HEK293T (cell line): Measurements from ENCODE around the gene PSME2.
"Not testable (repeated sequence)": the region's sequence is repeated elsewhere in the genome, so short reads cannot be mapped to it uniquely, and the experiment has no call there.

Experiments used
- CTCF ChIA-PET: fragments of 350-600 bp; formaldehyde crosslinking; extraction: SDS; loops from one replicate; lab custom pipeline; 2021; ENCODE audit warnings: antibody characterized with exemption, inconsistent platforms; lab: Yijun Ruan, JAX
- POLR2A ChIA-PET: fragments of 350-600 bp; formaldehyde crosslinking; extraction: SDS; loops from one replicate; lab custom pipeline; 2020; ENCODE audit warnings: antibody characterized with exemption, inconsistent platforms; lab: Yijun Ruan, JAX
- DNase-seq: peaks from one replicate; pipeline ENCODE4 v3.0.0; 2012; ENCODE audit warnings: mixed read lengths; ENCODE audit errors: extremely low spot score
- ARNT ChIP-seq: fragments of 450-650 bp; IDR thresholded peaks from 2 replicates; pipeline ENCODE4 v1.6.1; 2017; ENCODE audit warnings: mild to moderate bottlenecking
- BHLHE40 ChIP-seq: fragments of 450-650 bp; IDR thresholded peaks from 2 replicates; pipeline ENCODE4 v1.6.1; 2016; ENCODE audit warnings: mild to moderate bottlenecking, moderate library complexity, borderline replicate concordance
- CTBP1 ChIP-seq: fragments of 450-650 bp; IDR thresholded peaks from 2 replicates; pipeline ENCODE4 v1.6.1; 2016; ENCODE audit warnings: borderline replicate concordance
- ELF4 ChIP-seq: fragments of 450-650 bp; IDR thresholded peaks from 2 replicates; pipeline ENCODE4 v1.6.1; 2017; ENCODE audit warnings: antibody characterized with exemption
- FOXA1 ChIP-seq: fragments of 450-650 bp; IDR thresholded peaks from 2 replicates; pipeline ENCODE4 v1.6.1; 2016; ENCODE audit warnings: mild to moderate bottlenecking
- FOXK2 ChIP-seq: fragments of 450-650 bp; IDR thresholded peaks from 2 replicates; pipeline ENCODE4 v1.6.1; 2016; ENCODE audit warnings: mild to moderate bottlenecking
- FOXM1 ChIP-seq: fragments of 450-650 bp; IDR thresholded peaks from 2 replicates; pipeline ENCODE4 v1.6.1; 2017; ENCODE audit warnings: mild to moderate bottlenecking, borderline replicate concordance
- HDGF ChIP-seq: fragments of 450-650 bp; IDR thresholded peaks from 2 replicates; pipeline ENCODE4 v1.6.1; 2017; ENCODE audit warnings: antibody characterized with exemption, borderline replicate concordance
- L3MBTL2 ChIP-seq: fragments of 450-650 bp; conservative IDR thresholded peaks from 2 replicates; pipeline ENCODE4 v1.6.1; 2016; ENCODE audit warnings: mild to moderate bottlenecking
- LEF1 ChIP-seq: fragments of 450-650 bp; IDR thresholded peaks from 2 replicates; pipeline ENCODE4 v1.6.1; 2017; ENCODE audit warnings: mild to moderate bottlenecking, borderline replicate concordance
- NFRKB ChIP-seq: fragments of 450-650 bp; IDR thresholded peaks from 2 replicates; pipeline ENCODE4 v1.6.1; 2016; ENCODE audit warnings: mild to moderate bottlenecking, moderate library complexity
- PKNOX1 ChIP-seq: fragments of 450-650 bp; IDR thresholded peaks from 2 replicates; pipeline ENCODE4 v1.6.1; 2016
- SP1 ChIP-seq: fragments of 450-650 bp; IDR thresholded peaks from 2 replicates; pipeline ENCODE4 v1.6.1; 2017
- SUZ12 ChIP-seq: fragments of 450-650 bp; IDR thresholded peaks from 2 replicates; pipeline ENCODE4 v1.6.1; 2016; ENCODE audit warnings: mild to moderate bottlenecking
- ZNF384 ChIP-seq: fragments of 450-650 bp; IDR thresholded peaks from 2 replicates; pipeline ENCODE4 v1.6.1; 2016

PSME2 gene

GRCh38 chr14:24110523-24110922 is 35.9 kb downstream of the PSME2 start:
- POLR2A ChIA-PET, result interaction anchor here (1.3 to 9.8 kb wide), 4 partner anchors 16 to 50 kb away, joined by 3 to 162 read pairs (median 9); partner anchors contain the start of genes EMC9, PCK2 and PSME1

GRCh38 chr14:24110060-24110459 is 36.4 kb downstream of the PSME2 start:
- DNase-seq, result no peak
- ChIA-PET POLR2A (interaction anchor here (1.3 to 9.8 kb wide), 4 partner anchors 15 to 50 kb away, joined by 3 to 162 read pairs (median 9); partner anchors contain the start of genes EMC9, PCK2 and PSME1), CTCF (interaction anchor here (0.6 to 8.1 kb wide), 8 partner anchors 9 to 1051 kb away, joined by 3 to 114 read pairs (median 4); partner anchors contain the start of gene PCK2)
- no peak for TF ChIP-seq LEF1
- TF ChIP-seq NFRKB, result no peak
- no peak for TF ChIP-seq ARNT
- no peak for TF ChIP-seq ELF4
- TF ChIP-seq FOXK2, result no peak
- no peak for TF ChIP-seq CTBP1
- no peak for TF ChIP-seq L3MBTL2

More at GRCh38 chr14:24110523-24110922, 35.9 kb downstream of the PSME2 start:
- DNase-seq, result no peak
- CTCF ChIA-PET, result interaction anchor here (0.7 to 8.1 kb wide), 4 partner anchors 17 to 66 kb away, joined by 3 to 114 read pairs (median 4); partner anchors contain the start of gene PCK2
- TF ChIP-seq SP1, result no peak

GRCh38 chr14:24108336-24108874 is 38.0 kb downstream of the PSME2 start:
- no peak for TF ChIP-seq ZNF384
- no peak for TF ChIP-seq NFRKB
- no peak for TF ChIP-seq BHLHE40
- TF ChIP-seq FOXK2, result no peak
- no peak for TF ChIP-seq HDGF
- TF ChIP-seq LEF1, result no peak
- no peak for TF ChIP-seq ELF4
- CTCF ChIA-PET, result interaction anchor here (0.6 to 8.1 kb wide), 27 partner anchors 8 to 200 kb away, joined by 3 to 114 read pairs (median 5); partner anchors contain the start of genes CARMIL3, CHMP4A, CIDEB and EMC9
- DNase-seq, result no peak
- POLR2A ChIA-PET, result interaction anchor here (0.9 to 9.8 kb wide), 11 partner anchors 14 to 87 kb away, joined by 3 to 162 read pairs (median 7); partner anchors contain the start of genes CARMIL3, EMC9, IPO4 and IRF9

- ChIA-PET POLR2A (interaction anchor here (0.7 to 9.8 kb wide), 5 partner anchors 12 to 89 kb away, joined by 3 to 162 read pairs (median 3); partner anchors contain the start of genes PCK2 and TM9SF1), CTCF (interaction anchor here (0.6 to 8.1 kb wide), 4 partner anchors 12 to 67 kb away, joined by 5 to 114 read pairs (median 24); partner anchors contain the start of gene PCK2)
- TF ChIP-seq HDGF (no peak), PKNOX1 (no peak), SUZ12 (no peak), L3MBTL2 (no peak), ARNT (no peak)
- no peak for DNase-seq
These were observed 39.6 kb downstream of the PSME2 start for GRCh38 chr14:24106672-24107271.

- POLR2A ChIA-PET, result interaction anchor here (1.0 to 9.8 kb wide), 6 partner anchors 9 to 90 kb away, joined by 3 to 162 read pairs (median 4); partner anchors contain the start of genes DCAF11, EMC9, NRL and PCK2
- CTCF ChIA-PET, result interaction anchor here (1.0 to 8.1 kb wide), 3 partner anchors 13 to 48 kb away, joined by 3 to 114 read pairs (median 3); no protein-coding TSS in a partner anchor
- DNase-seq, result not testable (repeated sequence)
These were observed 40.7 kb downstream of the PSME2 start for GRCh38 chr14:24105609-24106239.

- POLR2A ChIA-PET, result interaction anchor here (0.8 to 9.8 kb wide), 3 partner anchors 9 to 56 kb away, joined by 3 to 162 read pairs (median 21); partner anchors contain the start of genes DCAF11, NRL and PCK2
- CTCF ChIA-PET, result interaction anchor here (8.1 kb wide), 1 partner anchor 46 kb away, joined by 114 read pairs; no protein-coding TSS in a partner anchor
- no peak for DNase-seq
- TF ChIP-seq NFRKB (no peak), ELF4 (no peak), FOXA1 (no peak), ARNT (no peak), ZNF384 (no peak), CTBP1 (no peak), PKNOX1 (no peak), FOXM1 (no peak), LEF1 (no peak), BHLHE40 (no peak)
These were observed 43.0 kb downstream of the PSME2 start for GRCh38 chr14:24103451-24103850.
